PFSK-1 (cell line): ENCODE results near the gene KCNMA1.

ENCODE experiments used
- FOXP2 ChIP-seq: optimal IDR thresholded peaks from 2 replicates; pipeline ENCODE3; 2011; ENCODE audit warnings: borderline replicate concordance, control low read depth, inconsistent platforms; ENCODE audit not compliant: insufficient read depth; ENCODE audit errors: extremely low read length, extremely low read depth
- POLR2AphosphoS5 ChIP-seq: IDR thresholded peaks from 2 replicates; pipeline ENCODE4 v1.6.1; 2012; ENCODE audit warnings: low read depth, mild to moderate bottlenecking, control low read depth, low read length, moderate library complexity
- SIN3A ChIP-seq: IDR thresholded peaks from 2 replicates; pipeline ENCODE4 v1.6.1; 2012; ENCODE audit warnings: mild to moderate bottlenecking, low read length, moderate library complexity, borderline replicate concordance; ENCODE audit not compliant: insufficient read depth
- TAF1 ChIP-seq: IDR thresholded peaks from 2 replicates; pipeline ENCODE4 v1.6.1; 2012; ENCODE audit warnings: low read length, control low read depth, borderline replicate concordance; ENCODE audit not compliant: insufficient read depth
- TF ChIP-seq, protein P1 (sequence below), 2 experiments: IDR thresholded peaks; 2 replicates each; pipeline versions ENCODE4 v1.6.1 to v1.8.0; 2011 to 2012; ENCODE audit warnings: low read depth in 2 of 2, low read length in 2 of 2, control low read depth in 1 of 2, inconsistent platforms in 1 of 2, mild to moderate bottlenecking in 1 of 2, moderate library complexity in 1 of 2; ENCODE audit not compliant: insufficient read depth in 1 of 2

Gene KCNMA1

DNA sequence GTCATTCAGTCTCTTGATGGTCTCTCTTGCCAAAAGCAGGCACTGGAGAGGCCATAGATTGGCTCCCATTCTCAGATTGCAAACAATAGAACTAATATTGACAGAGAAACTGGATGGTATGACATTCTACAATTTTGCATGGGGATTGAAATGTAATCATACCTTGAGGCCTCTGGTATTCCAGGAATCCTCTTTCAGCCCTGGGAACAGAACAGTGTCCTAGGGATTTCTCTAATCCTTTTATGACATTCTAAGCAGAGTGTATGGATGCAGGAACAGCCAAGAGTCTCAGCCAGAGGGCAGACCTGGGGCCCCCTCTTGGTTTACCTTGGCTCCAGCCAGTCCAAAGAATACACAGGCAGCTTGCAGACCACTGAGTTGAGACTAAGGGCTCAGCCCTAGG is 206.4 kb downstream of the KCNMA1 start:
- TF ChIP-seq FOXP2 (no peak), TAF1 (no peak), POLR2AphosphoS5 (no peak), SIN3A (no peak)
- TF ChIP-seq, protein P1, sequence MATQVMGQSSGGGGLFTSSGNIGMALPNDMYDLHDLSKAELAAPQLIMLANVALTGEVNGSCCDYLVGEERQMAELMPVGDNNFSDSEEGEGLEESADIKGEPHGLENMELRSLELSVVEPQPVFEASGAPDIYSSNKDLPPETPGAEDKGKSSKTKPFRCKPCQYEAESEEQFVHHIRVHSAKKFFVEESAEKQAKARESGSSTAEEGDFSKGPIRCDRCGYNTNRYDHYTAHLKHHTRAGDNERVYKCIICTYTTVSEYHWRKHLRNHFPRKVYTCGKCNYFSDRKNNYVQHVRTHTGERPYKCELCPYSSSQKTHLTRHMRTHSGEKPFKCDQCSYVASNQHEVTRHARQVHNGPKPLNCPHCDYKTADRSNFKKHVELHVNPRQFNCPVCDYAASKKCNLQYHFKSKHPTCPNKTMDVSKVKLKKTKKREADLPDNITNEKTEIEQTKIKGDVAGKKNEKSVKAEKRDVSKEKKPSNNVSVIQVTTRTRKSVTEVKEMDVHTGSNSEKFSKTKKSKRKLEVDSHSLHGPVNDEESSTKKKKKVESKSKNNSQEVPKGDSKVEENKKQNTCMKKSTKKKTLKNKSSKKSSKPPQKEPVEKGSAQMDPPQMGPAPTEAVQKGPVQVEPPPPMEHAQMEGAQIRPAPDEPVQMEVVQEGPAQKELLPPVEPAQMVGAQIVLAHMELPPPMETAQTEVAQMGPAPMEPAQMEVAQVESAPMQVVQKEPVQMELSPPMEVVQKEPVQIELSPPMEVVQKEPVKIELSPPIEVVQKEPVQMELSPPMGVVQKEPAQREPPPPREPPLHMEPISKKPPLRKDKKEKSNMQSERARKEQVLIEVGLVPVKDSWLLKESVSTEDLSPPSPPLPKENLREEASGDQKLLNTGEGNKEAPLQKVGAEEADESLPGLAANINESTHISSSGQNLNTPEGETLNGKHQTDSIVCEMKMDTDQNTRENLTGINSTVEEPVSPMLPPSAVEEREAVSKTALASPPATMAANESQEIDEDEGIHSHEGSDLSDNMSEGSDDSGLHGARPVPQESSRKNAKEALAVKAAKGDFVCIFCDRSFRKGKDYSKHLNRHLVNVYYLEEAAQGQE (IDR thresholded peaks at IDR 0.05; ENCODE audit: insufficient read depth in 1 of 2, low read depth in 2 of 2, low read length in 2 of 2): no peak

- no peak for TF ChIP-seq TAF1
- TF ChIP-seq, protein P1 (IDR thresholded peaks at IDR 0.05; ENCODE audit: insufficient read depth in 1 of 2, low read depth in 2 of 2, low read length in 2 of 2): no peak
- TF ChIP-seq FOXP2: no peak
- TF ChIP-seq POLR2AphosphoS5: no peak
- TF ChIP-seq SIN3A: no peak
These were observed 207.1 kb downstream of the KCNMA1 start for GRCh38 chr10:77430530-77430929.

- TF ChIP-seq POLR2AphosphoS5: no peak
These were observed 208.8 kb downstream of the KCNMA1 start for GRCh38 chr10:77428691-77429395.

GRCh38 chr10:77424257-77424656 is 213.4 kb downstream of the KCNMA1 start:
- no peak for TF ChIP-seq SIN3A
- TF ChIP-seq, protein P1 (IDR thresholded peaks at IDR 0.05; ENCODE audit: insufficient read depth in 1 of 2, low read depth in 2 of 2, low read length in 2 of 2): no peak
- TF ChIP-seq POLR2AphosphoS5: no peak
- no peak for TF ChIP-seq TAF1
- TF ChIP-seq FOXP2: no peak

GRCh38 chr10:77422491-77423338 is 214.9 kb downstream of the KCNMA1 start:
- TF ChIP-seq SIN3A (no peak), FOXP2 (no peak), TAF1 (no peak), POLR2AphosphoS5 (no peak)
- TF ChIP-seq, protein P1 (IDR thresholded peaks at IDR 0.05; ENCODE audit: insufficient read depth in 1 of 2, low read depth in 2 of 2, low read length in 2 of 2): no peak
